GM21717 (cell line): ENCODE measurements around the gene POLD2.

Experiments
- ATAC-seq: cut with Tn5 transposase; IDR thresholded peaks from one replicate; pipeline ENCODE4 v1.9.1; 2021; ENCODE audit warnings: mild to moderate bottlenecking, moderate library complexity; ENCODE audit not compliant: unreplicated experiment

Gene POLD2

DNA sequence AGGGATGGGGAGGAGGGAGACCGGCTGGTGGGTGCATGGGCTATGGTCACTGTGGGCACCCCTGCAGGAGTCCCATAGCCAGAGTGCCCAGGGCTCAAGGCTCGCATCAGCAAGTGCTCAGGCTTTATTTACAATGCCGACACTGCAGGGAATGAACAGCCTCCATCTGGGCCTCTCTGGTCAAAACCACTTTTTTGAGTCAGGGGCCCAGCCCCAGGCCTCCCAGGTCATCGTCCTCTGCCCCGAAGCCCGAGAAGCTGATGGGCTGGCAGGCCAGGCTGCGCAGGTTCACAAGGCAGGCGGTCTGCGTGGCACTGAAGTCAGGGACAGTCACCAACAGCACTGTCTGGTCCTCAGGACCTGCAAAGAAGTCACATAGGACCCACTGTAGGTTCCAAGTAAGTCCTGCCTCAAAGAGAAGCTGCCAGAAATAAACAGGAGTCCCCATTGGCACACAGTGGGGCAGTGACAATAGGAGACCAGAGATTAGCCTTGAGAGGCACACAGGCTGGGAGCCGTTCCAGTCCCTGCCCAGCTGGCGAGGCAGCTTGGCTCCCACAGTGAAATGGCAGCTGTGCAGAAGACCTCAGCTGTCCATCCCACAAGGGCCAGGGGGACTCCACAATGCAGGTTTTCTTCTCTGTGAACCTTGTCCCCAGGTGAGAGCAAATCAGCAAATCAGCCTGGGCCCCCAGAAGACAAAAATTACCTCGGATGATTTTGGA is 8.6 kb downstream of the POLD2 start:
- ATAC-seq: no peak

- ATAC-seq: no peak
Observed at GRCh38 chr7:44113764-44114354, 9.5 kb downstream of the POLD2 start.

DNA sequence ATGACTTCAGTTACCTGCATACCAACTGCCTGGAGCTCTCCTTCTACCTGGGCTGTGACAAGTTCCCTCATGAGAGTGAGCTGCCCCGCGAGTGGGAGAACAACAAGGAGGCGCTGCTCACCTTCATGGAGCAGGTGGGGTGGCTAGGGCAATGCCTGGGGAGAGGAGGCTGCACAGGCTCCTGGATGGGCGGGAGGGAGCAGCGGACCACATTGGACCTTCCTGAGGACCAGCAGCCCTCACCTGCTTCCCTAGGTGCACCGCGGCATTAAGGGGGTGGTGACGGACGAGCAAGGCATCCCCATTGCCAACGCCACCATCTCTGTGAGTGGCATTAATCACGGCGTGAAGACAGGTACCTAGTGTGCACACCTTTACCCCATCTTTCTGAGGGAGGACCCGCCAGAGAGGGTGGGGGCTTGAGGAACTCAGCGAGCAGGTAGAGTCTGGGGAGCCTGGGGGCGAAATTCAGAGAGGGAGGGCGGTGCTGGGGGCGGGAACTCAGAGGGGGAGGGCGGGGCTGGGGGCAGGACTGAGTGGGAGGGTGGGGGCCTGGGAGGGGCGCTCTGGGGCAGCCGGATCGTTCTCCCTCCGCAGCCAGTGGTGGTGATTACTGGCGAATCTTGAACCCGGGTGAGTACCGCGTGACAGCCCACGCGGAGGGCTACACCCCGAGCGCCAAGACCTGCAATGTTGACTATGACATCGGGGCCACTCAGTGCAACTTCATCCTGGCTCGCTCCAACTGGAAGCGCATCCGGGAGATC is 10.2 kb downstream of the POLD2 start:
- no peak for ATAC-seq

DNA sequence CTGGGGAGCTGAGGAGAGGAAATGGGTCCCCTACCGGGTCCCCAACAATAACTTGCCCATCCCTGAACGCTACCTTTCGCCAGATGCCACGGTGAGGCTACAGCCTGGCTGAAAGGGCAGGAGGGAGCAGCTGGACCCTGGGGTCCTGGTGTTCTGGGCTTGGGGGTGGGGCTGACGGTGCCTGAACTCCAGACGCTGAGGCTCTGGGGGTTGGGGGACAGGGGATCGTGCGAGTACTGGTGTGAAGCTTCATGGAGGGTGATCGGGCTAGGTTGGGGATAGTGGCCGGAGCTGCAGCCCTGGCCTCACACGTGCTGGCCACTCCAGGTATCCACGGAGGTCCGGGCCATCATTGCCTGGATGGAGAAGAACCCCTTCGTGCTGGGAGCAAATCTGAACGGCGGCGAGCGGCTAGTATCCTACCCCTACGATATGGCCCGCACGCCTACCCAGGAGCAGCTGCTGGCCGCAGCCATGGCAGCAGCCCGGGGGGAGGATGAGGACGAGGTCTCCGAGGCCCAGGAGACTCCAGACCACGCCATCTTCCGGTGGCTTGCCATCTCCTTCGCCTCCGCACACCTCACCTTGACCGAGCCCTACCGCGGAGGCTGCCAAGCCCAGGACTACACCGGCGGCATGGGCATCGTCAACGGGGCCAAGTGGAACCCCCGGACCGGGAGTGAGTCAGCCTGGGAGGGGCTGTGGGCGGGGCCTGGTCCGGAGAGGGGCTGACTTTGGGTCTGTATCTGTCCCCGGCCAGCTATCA is 10.9 kb downstream of the POLD2 start:
- no peak for ATAC-seq

- no peak for ATAC-seq
Observed at GRCh38 chr7:44111761-44112160, 11.6 kb downstream of the POLD2 start.

GRCh38 chr7:44110719-44111635 is 12.4 kb downstream of the POLD2 start:
- ATAC-seq: no peak

DNA sequence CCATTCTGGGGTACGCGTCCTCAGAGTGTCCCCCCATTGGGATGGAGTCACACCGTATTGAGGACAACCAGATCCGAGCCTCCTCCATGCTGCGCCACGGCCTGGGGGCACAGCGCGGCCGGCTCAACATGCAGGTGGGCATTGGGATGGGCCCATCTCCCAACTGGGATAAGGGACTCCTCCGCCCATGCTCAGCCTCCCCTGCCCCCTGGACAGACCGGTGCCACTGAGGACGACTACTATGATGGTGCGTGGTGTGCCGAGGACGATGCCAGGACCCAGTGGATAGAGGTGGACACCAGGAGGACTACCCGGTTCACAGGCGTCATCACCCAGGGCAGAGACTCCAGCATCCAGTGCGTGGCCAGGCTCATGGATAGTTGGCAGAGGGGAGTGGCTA is 13.4 kb downstream of the POLD2 start:
- no peak for ATAC-seq

GRCh38 chr7:44108768-44109750 is 14.3 kb downstream of the POLD2 start:
- no peak for ATAC-seq

DNA sequence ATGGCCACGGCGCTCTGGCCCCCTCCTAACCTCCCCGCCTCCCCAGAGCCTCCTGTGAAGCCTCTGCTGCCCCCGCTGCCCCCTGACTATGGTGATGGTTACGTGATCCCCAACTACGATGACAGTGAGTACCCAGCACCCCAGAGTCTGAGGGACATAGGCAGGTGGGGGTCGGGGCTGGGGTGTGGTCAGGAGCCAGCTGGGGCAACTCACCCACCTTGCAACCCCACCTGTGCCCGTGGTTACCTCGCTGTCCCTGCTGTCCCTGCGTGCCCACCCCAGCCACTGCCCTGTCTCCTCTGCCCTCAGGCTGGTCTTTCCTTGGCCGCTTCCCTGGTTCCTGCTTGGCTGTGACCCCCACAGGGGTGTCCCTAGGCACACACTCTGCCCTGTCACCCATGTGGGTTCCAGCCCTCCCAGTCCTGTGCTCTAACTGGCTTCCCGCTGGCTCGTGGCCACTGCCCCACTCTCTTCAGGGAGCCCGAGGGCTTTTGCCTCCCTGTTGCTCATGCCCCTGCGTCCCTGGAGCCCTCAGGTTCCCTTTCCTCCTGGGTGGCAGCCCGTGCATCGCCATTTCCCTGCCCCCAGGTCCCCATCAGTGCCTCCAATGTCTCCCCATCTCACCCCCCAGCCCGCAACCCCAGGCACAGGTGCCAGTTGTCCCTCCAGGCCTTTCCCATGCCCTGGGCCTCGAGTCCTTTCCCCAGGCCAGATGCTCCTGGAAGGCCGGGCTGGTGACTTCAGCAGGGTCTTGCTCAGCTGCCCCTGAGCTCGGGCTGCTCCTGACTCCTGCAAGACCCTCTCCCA is 15.2 kb downstream of the POLD2 start:
- no peak for ATAC-seq

- ATAC-seq: no peak
Observed at GRCh38 chr7:44107116-44107960, 16.0 kb downstream of the POLD2 start.

GRCh38 chr7:44106311-44107065 is 16.9 kb downstream of the POLD2 start:
- no peak for ATAC-seq

DNA sequence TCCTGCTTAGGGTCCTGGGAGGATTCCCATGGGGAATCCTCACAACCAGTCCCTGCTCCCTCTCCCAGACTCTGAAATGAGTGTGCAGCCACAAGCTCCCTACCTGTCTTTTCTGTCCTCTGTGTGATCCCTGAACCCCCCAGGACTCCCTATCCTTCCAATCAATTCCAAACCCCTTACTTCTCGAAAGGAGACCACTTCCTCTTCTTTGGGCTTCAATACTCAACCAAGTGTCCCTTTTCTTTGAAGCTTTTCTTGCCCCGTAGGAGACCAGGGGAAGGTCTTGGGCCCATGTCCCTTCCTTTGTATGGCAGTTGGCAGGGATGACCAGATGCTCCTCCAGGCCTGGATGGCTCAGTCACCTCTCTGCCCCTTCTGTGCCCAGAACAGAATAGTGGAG is 17.5 kb downstream of the POLD2 start:
- ATAC-seq: no peak

GRCh38 chr7:44104860-44105771 is 18.2 kb downstream of the POLD2 start:
- ATAC-seq: no peak

DNA sequence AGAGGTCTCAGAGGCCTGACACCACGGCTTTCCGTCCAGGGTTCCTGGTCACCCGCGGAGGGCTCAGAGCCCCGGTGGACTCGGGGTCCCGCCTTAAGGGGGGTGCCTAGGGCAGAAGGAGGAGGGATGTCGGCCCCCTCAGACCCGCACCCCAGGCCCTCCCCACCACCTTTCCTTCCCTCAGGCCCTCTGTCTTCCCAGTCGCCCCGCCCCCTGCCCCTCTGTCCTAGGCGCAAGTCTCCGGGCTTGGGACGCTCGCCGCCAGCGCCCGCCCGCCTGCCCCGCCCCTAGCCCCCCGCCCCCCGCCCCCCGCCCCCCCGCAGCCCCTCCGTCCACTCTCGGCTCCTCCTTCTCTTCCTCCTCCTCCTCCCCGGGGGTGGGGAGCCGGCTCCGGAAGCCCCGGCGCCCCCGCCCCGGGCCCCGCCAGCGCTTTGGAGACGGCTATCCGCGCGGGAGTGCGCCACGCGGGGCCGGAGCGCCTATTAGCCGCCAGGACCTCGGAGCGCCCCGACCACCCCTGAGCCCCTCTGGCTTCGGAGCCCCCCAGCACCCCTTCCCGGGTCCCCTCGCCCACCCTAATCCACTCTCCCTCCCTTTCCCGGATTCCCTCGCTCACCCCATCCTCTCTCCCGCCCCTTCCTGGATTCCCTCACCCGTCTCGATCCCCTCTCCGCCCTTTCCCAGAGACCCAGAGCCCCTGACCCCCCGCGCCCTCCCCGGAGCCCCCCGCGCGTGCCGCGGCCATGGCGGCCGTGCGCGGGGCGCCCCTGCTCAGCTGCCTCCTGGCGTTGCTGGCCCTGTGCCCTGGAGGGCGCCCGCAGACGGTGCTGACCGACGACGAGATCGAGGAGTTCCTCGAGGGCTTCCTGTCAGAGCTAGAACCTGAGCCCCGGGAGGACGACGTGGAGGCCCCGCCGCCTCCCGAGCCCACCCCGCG is 19.2 kb downstream of the POLD2 start, which contains the start of gene AEBP1:
TSS of gene AEBP1 (plus strand) at position 423 of the 937 bp plus-strand sequence. CDS start at position 744, 321 bp downstream.
- no peak for ATAC-seq
